GM18499 (cell line): ENCODE data around the gene ATP6V0E1.
"Not testable (repeated sequence)": the region's sequence is repeated elsewhere in the genome, so short reads cannot be mapped to it uniquely, and the experiment has no call there.

ENCODE experiments used
- ATAC-seq: cut with Tn5 transposase; IDR thresholded peaks from one replicate; pipeline ENCODE4 v1.9.1; 2021; ENCODE audit warnings: moderate number of reproducible peaks; ENCODE audit not compliant: insufficient read depth, unreplicated experiment

ATP6V0E1 gene

DNA sequence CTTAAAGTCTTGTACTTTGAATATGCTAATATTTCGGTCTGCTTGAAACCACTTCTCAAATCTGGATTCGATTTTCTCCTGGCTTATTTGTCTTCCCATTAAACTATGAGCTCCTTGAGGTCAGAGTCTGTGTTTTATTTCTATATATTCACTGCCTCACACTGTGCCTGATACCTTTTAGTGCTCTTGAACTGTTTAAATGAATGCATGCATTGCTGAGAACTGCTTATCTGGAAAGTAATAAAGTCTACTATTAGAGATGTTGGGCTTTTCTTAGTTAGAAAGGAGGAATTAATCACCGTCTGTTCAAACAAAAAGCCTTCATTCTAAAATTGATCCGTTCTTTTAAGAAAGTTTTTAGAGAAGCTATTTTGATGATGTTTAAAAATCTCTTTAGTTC lies 78.6 kb downstream of the ATP6V0E1 start:
- no peak for ATAC-seq

DNA sequence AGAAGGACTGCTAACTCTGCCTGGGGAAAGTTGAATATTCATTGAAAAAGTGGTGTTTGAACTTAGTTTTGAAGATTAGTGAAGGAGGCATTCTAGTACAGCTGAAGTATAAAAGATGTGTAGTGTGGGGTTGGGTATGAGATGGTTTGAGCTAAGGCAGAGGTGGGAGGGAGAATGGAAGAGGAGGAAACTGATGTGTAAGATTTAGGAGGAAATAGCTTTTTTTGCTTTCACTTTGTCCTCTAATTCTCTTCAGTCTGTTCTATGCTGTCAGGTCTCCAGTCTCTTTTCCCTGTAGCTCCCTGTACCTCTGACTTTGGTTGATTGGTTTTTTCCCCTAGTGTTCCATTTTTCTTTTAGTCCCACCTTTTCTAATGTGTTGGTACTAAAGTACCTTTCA lies 81.6 kb downstream of the ATP6V0E1 start:
- no peak for ATAC-seq

DNA sequence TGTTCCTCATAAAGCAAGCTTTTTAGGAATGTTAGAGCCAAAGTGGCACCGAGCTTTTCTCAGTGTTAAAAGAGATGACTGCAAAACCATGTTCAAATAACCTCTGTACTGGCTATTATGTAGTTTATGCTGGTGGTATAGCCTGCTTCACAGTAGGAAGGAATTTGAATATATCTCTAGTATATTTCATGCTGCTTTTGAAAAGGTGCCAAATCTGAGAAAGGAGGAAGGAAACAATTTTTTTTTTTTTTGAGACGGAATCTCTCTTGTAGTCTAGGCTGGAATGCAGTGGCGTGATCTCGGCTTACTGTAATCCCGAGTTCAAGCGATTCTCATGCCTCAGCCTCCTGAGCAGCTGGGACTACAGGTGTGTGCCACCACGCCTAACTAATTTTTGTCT lies 86.1 kb downstream of the ATP6V0E1 start:
- no peak for ATAC-seq

DNA sequence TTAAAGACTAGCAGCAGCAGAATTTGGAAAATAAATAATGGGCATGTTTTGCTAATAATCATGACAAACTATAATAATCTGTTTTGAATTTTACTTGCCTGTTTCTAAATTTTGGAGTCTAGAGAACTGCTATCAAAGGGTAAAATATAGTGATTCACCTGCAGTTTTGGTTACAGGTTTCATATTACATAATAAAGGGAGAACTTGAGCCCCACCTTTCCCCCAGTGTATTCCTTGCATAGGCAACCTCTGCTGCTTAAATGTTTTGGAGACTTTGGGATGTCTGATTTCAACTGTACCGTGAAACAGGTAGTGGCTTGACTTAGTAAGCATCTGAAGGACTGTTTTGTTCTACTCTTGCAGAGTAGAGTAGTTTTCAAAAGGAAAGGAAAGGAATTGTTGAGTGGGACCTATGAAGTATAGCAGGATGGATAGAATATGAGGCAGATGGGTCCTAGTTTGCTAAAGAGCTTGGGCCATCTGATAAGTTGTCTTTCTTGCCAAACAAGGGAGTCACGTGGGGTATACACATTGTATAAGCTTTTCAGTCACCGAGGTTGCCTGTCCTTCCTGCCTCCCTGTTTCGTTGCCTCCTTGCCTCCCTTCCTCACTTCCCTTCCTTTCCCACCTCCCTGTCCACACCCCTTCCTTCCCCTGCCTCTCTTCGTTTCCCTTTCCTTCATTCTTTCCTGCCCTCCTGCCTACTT lies 91.7 kb downstream of the ATP6V0E1 start:
- no peak for ATAC-seq

DNA sequence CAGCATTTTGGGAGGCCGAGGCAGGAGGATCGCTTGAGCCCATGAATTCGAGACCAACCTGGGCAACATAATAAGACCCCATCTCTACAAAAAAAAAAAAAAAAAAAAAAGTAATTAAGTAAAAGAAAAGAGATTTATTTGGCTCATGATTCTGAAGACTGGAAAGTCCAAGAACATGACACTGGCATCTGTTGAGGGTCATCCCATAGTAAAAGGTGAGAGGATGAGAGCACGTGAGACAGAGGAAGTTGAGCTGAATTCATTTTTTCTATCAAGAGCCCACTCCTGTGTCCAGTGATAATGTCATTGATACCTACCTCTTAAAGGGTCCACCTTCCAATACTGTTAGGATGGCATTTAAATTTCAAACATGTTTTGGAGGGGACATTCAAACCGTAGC lies 92.4 kb downstream of the ATP6V0E1 start:
- ATAC-seq = no peak

DNA sequence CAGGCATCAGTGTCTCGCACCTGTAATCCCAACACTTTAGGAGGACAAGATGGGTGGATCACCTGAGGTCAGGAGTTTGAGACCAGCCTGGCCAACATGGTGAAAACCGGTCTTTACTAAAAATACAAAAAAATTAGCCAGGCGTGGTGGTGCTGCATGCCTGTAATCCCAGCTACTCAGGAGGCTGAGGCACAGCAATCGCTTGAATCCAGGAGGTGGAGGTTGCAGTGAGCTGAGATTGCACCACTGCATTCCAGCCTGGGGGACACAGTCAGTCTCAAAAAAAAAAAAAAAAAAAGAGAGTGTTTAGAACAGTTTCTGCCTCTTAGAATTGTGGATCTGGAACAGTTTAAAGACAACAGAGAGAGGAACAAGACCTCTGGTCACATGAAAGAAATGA lies 92.9 kb downstream of the ATP6V0E1 start:
- ATAC-seq = not testable (repeated sequence)

DNA sequence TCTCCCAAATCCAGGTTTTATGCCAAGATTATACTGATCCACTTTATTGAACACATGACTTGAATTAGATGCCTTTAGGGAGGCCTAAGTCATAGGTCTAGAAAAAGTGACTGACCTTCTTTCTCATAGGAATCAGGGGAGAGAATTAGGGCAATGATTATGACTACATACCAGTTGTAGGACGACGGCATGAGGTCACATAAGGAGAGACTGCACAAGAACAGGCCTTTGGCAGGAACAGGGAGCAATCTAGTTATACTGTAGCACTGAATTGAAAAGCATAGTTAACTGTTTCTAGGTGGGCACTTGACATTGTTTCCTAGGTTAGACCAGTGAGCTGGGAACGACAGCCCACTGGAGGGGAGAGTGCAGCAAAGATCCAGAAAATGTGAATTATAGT lies 95.3 kb downstream of the ATP6V0E1 start:
- ATAC-seq = no peak
